ENCODE results near the gene APOBEC4. TPM values are rescaled to one million over a fixed set of nuclear protein-coding genes. Genes with fewer than 3 reads are reported as not detected.

Gene APOBEC4
- polyA plus RNA-seq, 1 of the 3 experiments (the other 2 are of a cell fraction) = not detected

DNA sequence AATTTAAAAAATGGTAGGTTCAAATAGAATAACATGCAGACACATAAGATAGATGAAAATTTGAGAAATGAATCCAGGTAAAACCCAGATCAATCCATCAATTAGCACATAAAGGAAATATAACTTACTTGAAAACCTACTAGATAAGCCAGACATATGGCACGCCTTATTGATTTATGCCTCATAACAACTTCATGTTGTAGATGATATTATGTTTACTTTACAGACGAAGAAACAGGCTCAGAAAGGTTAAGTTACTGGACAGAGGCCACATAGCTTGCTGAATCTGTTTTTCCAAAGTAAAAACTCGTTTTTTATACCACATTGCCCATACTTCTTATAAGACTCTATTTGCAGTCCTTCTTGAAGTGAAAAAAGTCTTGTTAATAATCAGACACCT, 40.7 kb downstream of the APOBEC4 start:
- peaks cover 14 to 20% of the 10 kb centered on the region in 2 experiments for H3K4me1 ChIP-seq (ENCODE audit: control insufficient read depth in 1 of 2, insufficient read depth in 2 of 2, low read depth in 1 of 2, low read length in 1 of 2)
- DNase-seq = no peak
- TF ChIP-seq, protein P1, sequence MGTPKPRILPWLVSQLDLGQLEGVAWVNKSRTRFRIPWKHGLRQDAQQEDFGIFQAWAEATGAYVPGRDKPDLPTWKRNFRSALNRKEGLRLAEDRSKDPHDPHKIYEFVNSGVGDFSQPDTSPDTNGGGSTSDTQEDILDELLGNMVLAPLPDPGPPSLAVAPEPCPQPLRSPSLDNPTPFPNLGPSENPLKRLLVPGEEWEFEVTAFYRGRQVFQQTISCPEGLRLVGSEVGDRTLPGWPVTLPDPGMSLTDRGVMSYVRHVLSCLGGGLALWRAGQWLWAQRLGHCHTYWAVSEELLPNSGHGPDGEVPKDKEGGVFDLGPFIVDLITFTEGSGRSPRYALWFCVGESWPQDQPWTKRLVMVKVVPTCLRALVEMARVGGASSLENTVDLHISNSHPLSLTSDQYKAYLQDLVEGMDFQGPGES (IDR thresholded peaks at IDR 0.05; ENCODE audit: low read depth, low read length) = no peak
- TF ChIP-seq, protein P2, sequence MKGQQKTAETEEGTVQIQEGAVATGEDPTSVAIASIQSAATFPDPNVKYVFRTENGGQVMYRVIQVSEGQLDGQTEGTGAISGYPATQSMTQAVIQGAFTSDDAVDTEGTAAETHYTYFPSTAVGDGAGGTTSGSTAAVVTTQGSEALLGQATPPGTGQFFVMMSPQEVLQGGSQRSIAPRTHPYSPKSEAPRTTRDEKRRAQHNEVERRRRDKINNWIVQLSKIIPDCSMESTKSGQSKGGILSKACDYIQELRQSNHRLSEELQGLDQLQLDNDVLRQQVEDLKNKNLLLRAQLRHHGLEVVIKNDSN (IDR thresholded peaks at IDR 0.05; ENCODE audit: borderline replicate concordance, low read depth) = no peak
- no peak for TF ChIP-seq GABPA (IDR thresholded peaks at IDR 0.05; ENCODE audit: low read depth)
- TF ChIP-seq FOXJ3 (CRISPR knock-in tag; IDR thresholded peaks at IDR 0.05) = no peak
- TF ChIP-seq, protein P3, sequence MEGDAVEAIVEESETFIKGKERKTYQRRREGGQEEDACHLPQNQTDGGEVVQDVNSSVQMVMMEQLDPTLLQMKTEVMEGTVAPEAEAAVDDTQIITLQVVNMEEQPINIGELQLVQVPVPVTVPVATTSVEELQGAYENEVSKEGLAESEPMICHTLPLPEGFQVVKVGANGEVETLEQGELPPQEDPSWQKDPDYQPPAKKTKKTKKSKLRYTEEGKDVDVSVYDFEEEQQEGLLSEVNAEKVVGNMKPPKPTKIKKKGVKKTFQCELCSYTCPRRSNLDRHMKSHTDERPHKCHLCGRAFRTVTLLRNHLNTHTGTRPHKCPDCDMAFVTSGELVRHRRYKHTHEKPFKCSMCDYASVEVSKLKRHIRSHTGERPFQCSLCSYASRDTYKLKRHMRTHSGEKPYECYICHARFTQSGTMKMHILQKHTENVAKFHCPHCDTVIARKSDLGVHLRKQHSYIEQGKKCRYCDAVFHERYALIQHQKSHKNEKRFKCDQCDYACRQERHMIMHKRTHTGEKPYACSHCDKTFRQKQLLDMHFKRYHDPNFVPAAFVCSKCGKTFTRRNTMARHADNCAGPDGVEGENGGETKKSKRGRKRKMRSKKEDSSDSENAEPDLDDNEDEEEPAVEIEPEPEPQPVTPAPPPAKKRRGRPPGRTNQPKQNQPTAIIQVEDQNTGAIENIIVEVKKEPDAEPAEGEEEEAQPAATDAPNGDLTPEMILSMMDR (IDR thresholded peaks at IDR 0.05) = no peak
- no peak for TF ChIP-seq FOSL2 (IDR thresholded peaks at IDR 0.05; ENCODE audit: borderline replicate concordance, low read depth)
- no peak for TF ChIP-seq TCF12 (IDR thresholded peaks at IDR 0.05)
- H3K27me3 ChIP-seq (ENCODE audit: insufficient read depth) = no peaks in the 10 kb centered on the region
- H3K9ac ChIP-seq = no peak overlapping the region
- CTCF ChIA-PET = no interaction called here
- H4K20me1 ChIP-seq (ENCODE audit: insufficient read depth) = no peaks in the 10 kb centered on the region
- H3K4me2 ChIP-seq = no peak overlapping the region
- peaks cover 20% of the 10 kb centered on the region for H3F3A ChIP-seq (replicated peaks; ENCODE audit: insufficient read depth)
- no peak overlapping the region for H3K4me3 ChIP-seq (ENCODE audit: low read depth in 2 of 2, low read length in 1 of 2)
- H3K27ac ChIP-seq (ENCODE audit: low read depth in 2 of 2, low read length in 1 of 2) = no peak overlapping the region
- H2AFZ ChIP-seq (ENCODE audit: low read depth) = no peak overlapping the region
- no peaks in the 10 kb centered on the region for H3K79me2 ChIP-seq (ENCODE audit: insufficient read depth)
- WGBS (ENCODE audit: low lambda C conversion rate) = 76% methylated on average over 3 of the region's 3 CpGs
- no peaks in the 10 kb centered on the region for H3K9me3 ChIP-seq
- POLR2A ChIA-PET = no interaction called here
- H3K36me3 ChIP-seq (replicated peaks in 1 of 2; ENCODE audit: control insufficient read depth in 1 of 2, insufficient read depth in 2 of 2, low read length in 1 of 2) = no peaks in the 10 kb centered on the region
- no peaks in the 10 kb centered on the region for H3K9me2 ChIP-seq

DNA sequence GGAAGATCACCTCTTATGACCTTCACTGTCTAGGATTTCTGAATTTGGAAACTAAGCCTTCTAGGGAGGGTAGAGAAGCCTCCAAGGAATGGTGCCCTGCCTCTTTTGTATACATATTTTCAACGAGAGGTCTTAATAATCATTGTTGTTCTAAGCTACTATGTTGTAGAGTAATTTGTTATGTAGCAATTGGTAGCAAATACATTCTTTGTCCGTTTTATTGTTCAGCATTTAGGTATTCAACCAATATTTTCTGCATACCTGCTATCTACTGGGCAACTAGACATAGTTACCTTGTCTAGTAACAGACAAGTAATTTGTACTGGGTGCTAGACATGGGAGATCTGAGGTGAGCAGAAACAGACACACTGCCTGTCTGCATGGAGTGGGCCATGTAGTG, 42.1 kb downstream of the APOBEC4 start:
- Histone ChIP-seq H3K9me2 (no peaks in the 10 kb centered on the region), H3K4me3 (ENCODE audit: low read depth in 2 of 2, low read length in 1 of 2) (no peak overlapping the region), H2AFZ (ENCODE audit: low read depth) (no peak overlapping the region), H3K4me2 (no peak overlapping the region), H3K4me1 (ENCODE audit: control insufficient read depth in 1 of 2, insufficient read depth in 2 of 2, low read depth in 1 of 2, low read length in 1 of 2) (peaks cover 14 to 20% of the 10 kb centered on the region in 2 experiments), H3K79me2 (ENCODE audit: insufficient read depth) (no peaks in the 10 kb centered on the region), H4K20me1 (ENCODE audit: insufficient read depth) (no peaks in the 10 kb centered on the region), H3K36me3 (replicated peaks in 1 of 2; ENCODE audit: control insufficient read depth in 1 of 2, insufficient read depth in 2 of 2, low read length in 1 of 2) (no peaks in the 10 kb centered on the region), H3F3A (replicated peaks; ENCODE audit: insufficient read depth) (peaks cover 20% of the 10 kb centered on the region), H3K27me3 (ENCODE audit: insufficient read depth) (no peaks in the 10 kb centered on the region), H3K9ac (no peak overlapping the region), H3K9me3 (no peaks in the 10 kb centered on the region), H3K27ac (ENCODE audit: low read depth in 2 of 2, low read length in 1 of 2) (peak overlapping the region; percentile 94 to 98; a peak in 3 of 4 replicates)
- ChIA-PET POLR2A (no interaction called here), CTCF (interaction anchor here (2.1 kb wide), 1 partner anchor 15 kb away, joined by 4 read pairs; no protein-coding TSS in a partner anchor)
- no peak for TF ChIP-seq POLR2AphosphoS5 (IDR thresholded peaks at IDR 0.05; ENCODE audit: low read depth, low read length)
- TF ChIP-seq NRF1 (IDR thresholded peaks at IDR 0.05; ENCODE audit: low read depth, low read length) = no peak
- TF ChIP-seq TEAD4 (IDR thresholded peaks at IDR 0.05; ENCODE audit: borderline replicate concordance, insufficient read depth) = no peak
- no peak for TF ChIP-seq JUND (IDR thresholded peaks at IDR 0.05)
- no peak for TF ChIP-seq RAD21 (IDR thresholded peaks at IDR 0.05; ENCODE audit: low read length)
- no peak for TF ChIP-seq TCF12 (IDR thresholded peaks at IDR 0.05)
- TF ChIP-seq MEF2A (IDR thresholded peaks at IDR 0.05; ENCODE audit: borderline replicate concordance, low read depth) = no peak
- no peak for TF ChIP-seq NFIC (IDR thresholded peaks at IDR 0.05; ENCODE audit: borderline replicate concordance)
- no peak for TF ChIP-seq TAF1 (IDR thresholded peaks at IDR 0.05; ENCODE audit: borderline replicate concordance, low read depth, low read length)
- TF ChIP-seq, protein P3 (IDR thresholded peaks at IDR 0.05) = no peak
- TF ChIP-seq, protein P1 (IDR thresholded peaks at IDR 0.05; ENCODE audit: low read depth, low read length) = no peak
- TF ChIP-seq, protein P4, sequence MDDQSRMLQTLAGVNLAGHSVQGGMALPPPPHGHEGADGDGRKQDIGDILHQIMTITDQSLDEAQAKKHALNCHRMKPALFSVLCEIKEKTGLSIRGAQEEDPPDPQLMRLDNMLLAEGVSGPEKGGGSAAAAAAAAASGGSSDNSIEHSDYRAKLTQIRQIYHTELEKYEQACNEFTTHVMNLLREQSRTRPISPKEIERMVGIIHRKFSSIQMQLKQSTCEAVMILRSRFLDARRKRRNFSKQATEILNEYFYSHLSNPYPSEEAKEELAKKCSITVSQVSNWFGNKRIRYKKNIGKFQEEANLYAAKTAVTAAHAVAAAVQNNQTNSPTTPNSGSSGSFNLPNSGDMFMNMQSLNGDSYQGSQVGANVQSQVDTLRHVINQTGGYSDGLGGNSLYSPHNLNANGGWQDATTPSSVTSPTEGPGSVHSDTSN (IDR thresholded peaks at IDR 0.05) = no peak
- TF ChIP-seq, protein P5, sequence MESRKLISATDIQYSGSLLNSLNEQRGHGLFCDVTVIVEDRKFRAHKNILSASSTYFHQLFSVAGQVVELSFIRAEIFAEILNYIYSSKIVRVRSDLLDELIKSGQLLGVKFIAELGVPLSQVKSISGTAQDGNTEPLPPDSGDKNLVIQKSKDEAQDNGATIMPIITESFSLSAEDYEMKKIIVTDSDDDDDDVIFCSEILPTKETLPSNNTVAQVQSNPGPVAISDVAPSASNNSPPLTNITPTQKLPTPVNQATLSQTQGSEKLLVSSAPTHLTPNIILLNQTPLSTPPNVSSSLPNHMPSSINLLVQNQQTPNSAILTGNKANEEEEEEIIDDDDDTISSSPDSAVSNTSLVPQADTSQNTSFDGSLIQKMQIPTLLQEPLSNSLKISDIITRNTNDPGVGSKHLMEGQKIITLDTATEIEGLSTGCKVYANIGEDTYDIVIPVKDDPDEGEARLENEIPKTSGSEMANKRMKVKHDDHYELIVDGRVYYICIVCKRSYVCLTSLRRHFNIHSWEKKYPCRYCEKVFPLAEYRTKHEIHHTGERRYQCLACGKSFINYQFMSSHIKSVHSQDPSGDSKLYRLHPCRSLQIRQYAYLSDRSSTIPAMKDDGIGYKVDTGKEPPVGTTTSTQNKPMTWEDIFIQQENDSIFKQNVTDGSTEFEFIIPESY (IDR thresholded peaks at IDR 0.05; ENCODE audit: borderline replicate concordance, low read depth) = no peak
- no peak for DNase-seq
- 32% methylated on average over 2 of the region's 2 CpGs for WGBS (ENCODE audit: low lambda C conversion rate)

Measured in SK-N-SH (cell line).